HepG2 (cell line): ENCODE measurements around the gene SRXN1. TPM values are rescaled to one million over a fixed set of nuclear protein-coding genes. Genes with fewer than 3 reads are reported as not detected.

ENCODE experiments used
- BCL3 ChIP-seq: sonication (generic); formaldehyde crosslinking; IDR thresholded peaks from 2 replicates; pipeline ENCODE4 v1.5.1; 2020; ENCODE audit warnings: mild to moderate bottlenecking, missing genetic modification reagents, moderate library complexity
- CCDC6 ChIP-seq: sonication (generic); formaldehyde crosslinking; IDR thresholded peaks from 2 replicates; pipeline ENCODE4 v1.8.1; 2022; ENCODE audit warnings: mild to moderate bottlenecking, missing genetic modification reagents, moderate library complexity
- HOXA7 ChIP-seq: sonication (generic); formaldehyde crosslinking; IDR thresholded peaks from 2 replicates; pipeline ENCODE4 v1.8.1; 2022; ENCODE audit warnings: mild to moderate bottlenecking, missing genetic modification reagents, moderate library complexity
- KDM4B ChIP-seq: sonication (generic); formaldehyde crosslinking; IDR thresholded peaks from 2 replicates; pipeline ENCODE4 v1.4.0; 2020; ENCODE audit warnings: missing genetic modification reagents
- MED13 ChIP-seq: sonication (generic); formaldehyde crosslinking; IDR thresholded peaks from 2 replicates; pipeline ENCODE4 v1.5.0; 2020; ENCODE audit warnings: missing genetic modification reagents
- MNT ChIP-seq: fragments of 450-650 bp; IDR thresholded peaks from 2 replicates; pipeline ENCODE4 v1.6.1; 2016
- MTA1 ChIP-seq: sonication (generic); formaldehyde crosslinking; IDR thresholded peaks from 2 replicates; pipeline ENCODE4 v1.4.0; 2020; ENCODE audit warnings: missing genetic modification reagents, mild to moderate bottlenecking, borderline replicate concordance
- MYC ChIP-seq: sonication (generic); formaldehyde crosslinking; IDR thresholded peaks from 2 replicates; pipeline ENCODE4 v1.9.0; 2021; ENCODE audit warnings: missing genetic modification reagents, borderline replicate concordance
- NCOA1 ChIP-seq: sonication (generic); formaldehyde crosslinking; IDR thresholded peaks from 2 replicates; pipeline ENCODE4 v1.9.0; 2021; ENCODE audit warnings: missing genetic modification reagents
- RXRB ChIP-seq: IDR thresholded peaks from 2 replicates; pipeline ENCODE4 v1.6.1; 2016; ENCODE audit warnings: borderline replicate concordance, missing genetic modification reagents, missing compliant biosample characterization
- SAFB2 ChIP-seq: sonication (generic); formaldehyde crosslinking; IDR thresholded peaks from 2 replicates; pipeline ENCODE4 v1.5.1; 2020; ENCODE audit warnings: missing genetic modification reagents, low read depth, mild to moderate bottlenecking, borderline replicate concordance
- SP4 ChIP-seq: sonication (generic); formaldehyde crosslinking; IDR thresholded peaks from 2 replicates; pipeline ENCODE4 v1.8.1; 2023; ENCODE audit warnings: mild to moderate bottlenecking, missing genetic modification reagents
- U2AF1 ChIP-seq: fragments of 200-400 bp; formaldehyde crosslinking; optimal IDR thresholded peaks from 2 replicates; pipeline ENCODE3; 2017; ENCODE audit warnings: mild to moderate bottlenecking, low read depth, low read length
- ZBTB42 ChIP-seq: sonication (generic); formaldehyde crosslinking; IDR thresholded peaks from 2 replicates; pipeline ENCODE4 v1.5.0; 2020; ENCODE audit warnings: mild to moderate bottlenecking, missing genetic modification reagents
- ZNF253 ChIP-seq: sonication (generic); formaldehyde crosslinking; IDR thresholded peaks from 2 replicates; pipeline ENCODE4 v1.8.0; 2022; ENCODE audit warnings: mild to moderate bottlenecking, missing genetic modification reagents, borderline replicate concordance
- ZNF256 ChIP-seq: sonication (generic); formaldehyde crosslinking; conservative IDR thresholded peaks from 2 replicates; pipeline ENCODE4 v1.4.0; 2020; ENCODE audit warnings: missing genetic modification reagents
- ZNF34 ChIP-seq: sonication (generic); formaldehyde crosslinking; IDR thresholded peaks from 2 replicates; pipeline ENCODE4 v1.4.0; 2020; ENCODE audit warnings: mild to moderate bottlenecking, missing genetic modification reagents, borderline replicate concordance
- ZNF382 ChIP-seq: sonication (generic); formaldehyde crosslinking; IDR thresholded peaks from 2 replicates; pipeline ENCODE4 v1.5.0; 2020; ENCODE audit warnings: missing genetic modification reagents, mild to moderate bottlenecking, borderline replicate concordance
- ZNF44 ChIP-seq: sonication (generic); formaldehyde crosslinking; IDR thresholded peaks from 2 replicates; pipeline ENCODE4 v1.5.1; 2020; ENCODE audit warnings: mild to moderate bottlenecking, missing genetic modification reagents
- ZNF558 ChIP-seq: sonication (generic); formaldehyde crosslinking; IDR thresholded peaks from 2 replicates; pipeline ENCODE4 v1.9.0; 2022; ENCODE audit warnings: mild to moderate bottlenecking, missing genetic modification reagents, borderline replicate concordance
- ZNF775 ChIP-seq: sonication (generic); formaldehyde crosslinking; IDR thresholded peaks from 2 replicates; pipeline ENCODE4 v1.4.0; 2020; ENCODE audit warnings: missing genetic modification reagents, mild to moderate bottlenecking, moderate library complexity, borderline replicate concordance
- polyA plus RNA-seq, 8 experiments: library from polyadenylated mRNA; depleted of rRNA in 3 of 8; stranded (reverse) in 7 of 8; unstranded in 1 of 8; fragments of >200 nt; fragmentation: Illumina TruSeq in 4 of 8; extraction: Trizol in 4 of 8; gene quantifications; 2 replicates each; pipeline versions ENCODE4 v1.2.1 to v1.2.3, GENCODE V29; 2011 to 2016; ENCODE audit warnings: low read depth in 4 of 8, missing spikeins in 1 of 8, mixed read lengths in 1 of 8; ENCODE audit not compliant: insufficient read depth in 1 of 8
- total RNA-seq, 5 experiments: library from RNA; depleted of rRNA; stranded (reverse); fragments of >200 nt; fragmentation: Illumina TruSeq; extraction: Trizol; gene quantifications; 2 replicates each; pipeline ENCODE4 v1.2.3, GENCODE V29; 2016; ENCODE audit warnings: low read depth in 1 of 5
- TF ChIP-seq, protein P1 (sequence below): sonication (generic); formaldehyde crosslinking; IDR thresholded peaks from 2 replicates; pipeline ENCODE4 v1.4.0; 2020; ENCODE audit warnings: missing genetic modification reagents
- TF ChIP-seq, protein P2 (sequence below): sonication (generic); formaldehyde crosslinking; IDR thresholded peaks from 2 replicates; pipeline ENCODE4 v1.8.1; 2022; ENCODE audit warnings: mild to moderate bottlenecking, missing genetic modification reagents
- TF ChIP-seq, protein P3 (sequence below): sonication (generic); formaldehyde crosslinking; IDR thresholded peaks from 2 replicates; pipeline ENCODE4 v1.4.0; 2020; ENCODE audit warnings: missing genetic modification reagents

The SRXN1 gene
- total and polyA plus RNA-seq, 2 of the 13 experiments (the other 11 are each of a cell fraction or from before 2014, with no cell fraction given): 29.9 to 87.7 TPM

- no peak for TF ChIP-seq SAFB2 (CRISPR knock-in tag)
- TF ChIP-seq MNT: no peak
- no peak for TF ChIP-seq ZBTB42 (CRISPR knock-in tag)
- TF ChIP-seq ZNF256 (CRISPR knock-in tag): no peak
- no peak; the same call in 1 of the 2 replicates for TF ChIP-seq ZNF558 (CRISPR knock-in tag)
- TF ChIP-seq RXRB (CRISPR knock-in tag): peak; percentile 64; the same call in 1 of the 2 replicates
- no peak for TF ChIP-seq HOXA7 (CRISPR knock-in tag)
- TF ChIP-seq, protein P1, sequence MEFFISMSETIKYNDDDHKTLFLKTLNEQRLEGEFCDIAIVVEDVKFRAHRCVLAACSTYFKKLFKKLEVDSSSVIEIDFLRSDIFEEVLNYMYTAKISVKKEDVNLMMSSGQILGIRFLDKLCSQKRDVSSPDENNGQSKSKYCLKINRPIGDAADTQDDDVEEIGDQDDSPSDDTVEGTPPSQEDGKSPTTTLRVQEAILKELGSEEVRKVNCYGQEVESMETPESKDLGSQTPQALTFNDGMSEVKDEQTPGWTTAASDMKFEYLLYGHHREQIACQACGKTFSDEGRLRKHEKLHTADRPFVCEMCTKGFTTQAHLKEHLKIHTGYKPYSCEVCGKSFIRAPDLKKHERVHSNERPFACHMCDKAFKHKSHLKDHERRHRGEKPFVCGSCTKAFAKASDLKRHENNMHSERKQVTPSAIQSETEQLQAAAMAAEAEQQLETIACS: peak; percentile 43; the same call in 1 of the 2 replicates
- TF ChIP-seq ZNF382: no peak
- peak; percentile 78 for TF ChIP-seq MYC (CRISPR knock-in tag)
- peak; percentile 97 for TF ChIP-seq MTA1
- no peak for TF ChIP-seq ZNF253 (CRISPR knock-in tag)
- TF ChIP-seq CCDC6 (CRISPR knock-in tag): peak; percentile 25; the same call in 1 of the 2 replicates
- no peak for TF ChIP-seq ZNF775
- no peak for TF ChIP-seq NCOA1 (CRISPR knock-in tag)
- no peak for TF ChIP-seq MED13 (CRISPR knock-in tag)
- TF ChIP-seq KDM4B (CRISPR knock-in tag): no peak
- peak; percentile 80 for TF ChIP-seq BCL3 (CRISPR knock-in tag)
- TF ChIP-seq ZNF44 (CRISPR knock-in tag): no peak; the same call in 1 of the 2 replicates
- no peak for TF ChIP-seq U2AF1
- TF ChIP-seq SP4 (CRISPR knock-in tag): peak; percentile 64
- TF ChIP-seq, protein P2, sequence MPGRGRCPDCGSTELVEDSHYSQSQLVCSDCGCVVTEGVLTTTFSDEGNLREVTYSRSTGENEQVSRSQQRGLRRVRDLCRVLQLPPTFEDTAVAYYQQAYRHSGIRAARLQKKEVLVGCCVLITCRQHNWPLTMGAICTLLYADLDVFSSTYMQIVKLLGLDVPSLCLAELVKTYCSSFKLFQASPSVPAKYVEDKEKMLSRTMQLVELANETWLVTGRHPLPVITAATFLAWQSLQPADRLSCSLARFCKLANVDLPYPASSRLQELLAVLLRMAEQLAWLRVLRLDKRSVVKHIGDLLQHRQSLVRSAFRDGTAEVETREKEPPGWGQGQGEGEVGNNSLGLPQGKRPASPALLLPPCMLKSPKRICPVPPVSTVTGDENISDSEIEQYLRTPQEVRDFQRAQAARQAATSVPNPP: no peak
- TF ChIP-seq ZNF34: no peak
- TF ChIP-seq, protein P3, sequence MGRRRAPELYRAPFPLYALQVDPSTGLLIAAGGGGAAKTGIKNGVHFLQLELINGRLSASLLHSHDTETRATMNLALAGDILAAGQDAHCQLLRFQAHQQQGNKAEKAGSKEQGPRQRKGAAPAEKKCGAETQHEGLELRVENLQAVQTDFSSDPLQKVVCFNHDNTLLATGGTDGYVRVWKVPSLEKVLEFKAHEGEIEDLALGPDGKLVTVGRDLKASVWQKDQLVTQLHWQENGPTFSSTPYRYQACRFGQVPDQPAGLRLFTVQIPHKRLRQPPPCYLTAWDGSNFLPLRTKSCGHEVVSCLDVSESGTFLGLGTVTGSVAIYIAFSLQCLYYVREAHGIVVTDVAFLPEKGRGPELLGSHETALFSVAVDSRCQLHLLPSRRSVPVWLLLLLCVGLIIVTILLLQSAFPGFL: no peak
Measured at GRCh38 chr20:642398-643174, 10.4 kb downstream of the SRXN1 start (continued).
